Muscle of back (tissue), 11 donors: ENCODE results near the gene ELOB. TPM values are rescaled to one million over a fixed set of nuclear protein-coding genes. Genes with fewer than 3 reads are reported as not detected.

Experiments used
- DNase-seq, 3 donors: peaks; one replicate each; pipeline versions ENCODE4 v3.0.0 to v3.0.0-alpha.2; 2013
- polyA plus RNA-seq, 10 donors: library from polyadenylated mRNA; unstranded; fragments of 120-200 nt; gene quantifications; one replicate each; pipeline ENCODE4 v1.2.1, GENCODE V29; 2013; ENCODE audit not compliant: insufficient read length in 10 of 10

ELOB gene
- polyA plus RNA-seq, 10 donors, result 126 to 207 (median 146) TPM

DNA sequence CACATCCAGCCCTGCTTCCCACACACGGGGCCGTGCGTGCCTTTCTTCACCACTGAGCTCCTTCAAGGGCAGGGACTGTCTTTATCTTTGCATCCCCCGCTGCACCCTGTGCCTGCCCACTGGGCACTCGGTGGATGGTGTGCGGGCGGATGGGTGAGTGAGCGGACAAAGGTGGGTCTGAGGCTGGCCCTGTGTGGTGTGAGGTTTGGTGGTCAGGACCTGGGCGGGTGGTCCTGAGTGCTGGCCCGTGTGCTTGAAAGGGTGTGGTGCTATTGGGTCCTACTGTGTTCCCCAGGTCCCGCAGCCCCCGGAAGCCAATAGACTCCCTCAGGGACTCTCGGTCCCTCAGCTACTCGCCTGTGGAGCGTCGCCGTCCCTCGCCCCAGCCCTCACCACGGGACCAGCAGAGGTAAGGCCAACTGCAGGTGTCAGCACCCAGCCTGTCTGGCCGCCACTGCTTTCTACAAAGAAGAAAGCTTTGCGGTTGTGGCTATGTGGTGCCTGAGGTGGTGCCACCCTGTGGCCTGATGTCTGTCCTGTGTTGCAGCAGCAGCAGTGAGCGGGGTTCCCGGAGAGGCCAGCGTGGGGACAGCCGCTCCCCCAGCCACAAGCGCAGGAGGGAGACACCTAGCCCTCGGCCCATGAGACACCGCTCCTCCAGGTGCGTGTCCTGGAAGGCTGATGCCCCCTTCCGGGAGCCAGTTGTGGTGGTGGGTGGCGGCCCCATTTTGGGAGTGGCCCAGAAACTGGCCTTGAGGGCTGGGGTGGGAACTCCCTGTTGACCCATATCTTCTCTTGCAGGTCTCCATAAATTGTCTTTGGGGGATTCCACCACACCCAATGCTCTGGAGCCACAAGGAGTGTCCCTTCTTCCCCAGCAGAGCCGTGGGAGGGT, 6.8 kb downstream of the ELOB start:
- DNase-seq, result no peak

DNA sequence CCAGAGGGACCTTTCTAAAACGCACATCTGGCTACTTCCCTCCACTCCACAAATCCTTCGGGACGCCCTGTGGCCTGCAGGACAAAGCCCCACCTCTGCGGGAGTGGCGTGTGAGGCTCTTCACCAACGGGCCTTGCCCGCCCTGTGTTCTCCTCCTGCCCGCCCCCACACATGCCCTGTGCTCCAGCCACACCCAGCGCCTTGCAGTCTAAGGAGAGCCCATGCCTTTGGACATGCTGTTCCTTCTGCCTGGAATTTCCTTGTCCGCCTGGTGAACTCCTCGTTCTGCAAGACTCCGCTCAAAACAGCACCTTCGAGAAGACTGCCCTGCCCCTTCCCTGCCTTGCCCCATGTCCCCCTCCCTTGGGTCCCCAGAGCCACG, 7.4 kb downstream of the ELOB start:
- DNase-seq, result no peak

DNA sequence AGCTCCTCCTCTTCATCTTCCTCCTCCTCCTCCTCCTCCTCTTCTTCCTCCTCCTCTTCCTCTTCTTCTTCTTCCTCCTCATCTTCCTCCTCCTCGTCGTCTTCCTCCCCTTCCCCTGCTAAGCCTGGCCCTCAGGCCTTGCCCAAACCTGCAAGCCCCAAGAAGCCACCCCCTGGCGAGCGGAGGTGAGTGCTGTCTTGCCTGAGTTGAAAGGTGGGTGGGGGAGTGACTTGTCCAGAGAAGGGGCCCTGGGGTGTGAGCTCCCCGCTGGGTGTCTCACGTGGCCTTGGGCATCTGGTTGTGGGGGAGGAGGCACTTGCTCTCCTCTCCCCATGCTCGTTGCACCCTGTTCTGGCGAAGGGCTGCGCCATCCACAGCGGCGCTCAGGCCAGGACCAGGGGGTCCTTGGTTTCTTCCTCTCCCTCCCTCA, 8.0 kb downstream of the ELOB start:
- DNase-seq, result no peak

DNA sequence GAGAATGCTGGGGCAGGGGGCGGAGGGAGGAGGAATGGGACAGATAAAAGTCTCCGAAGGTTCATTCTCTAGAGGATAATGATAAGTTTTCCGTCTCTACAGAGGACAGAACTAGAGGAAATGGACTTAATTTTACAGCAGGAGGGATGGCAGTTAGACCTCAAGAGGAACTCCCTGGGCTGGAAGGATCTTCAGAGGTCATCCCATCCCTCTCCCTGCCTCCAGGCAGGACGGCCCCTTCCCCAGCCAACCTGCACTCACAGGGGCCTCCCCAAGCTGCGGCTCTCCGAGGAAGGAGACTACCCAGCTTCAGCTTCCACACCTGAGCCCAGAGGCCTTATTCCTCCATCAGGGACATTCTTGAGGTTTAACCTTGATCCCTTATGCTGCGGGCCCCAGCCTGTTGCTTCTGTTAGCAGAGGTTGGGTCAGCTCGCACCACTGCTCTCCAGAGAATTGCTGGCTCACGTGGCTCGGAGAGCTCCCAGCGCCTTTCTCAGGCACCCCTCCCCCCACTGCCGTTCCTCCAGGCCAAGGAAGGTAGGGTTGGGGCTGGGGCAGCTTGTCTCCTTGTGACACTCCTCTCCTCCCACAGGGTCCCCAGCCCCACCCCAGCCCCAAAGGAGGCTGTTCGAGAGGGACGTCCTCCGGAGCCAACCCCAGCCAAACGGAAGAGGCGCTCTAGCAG, 8.5 kb downstream of the ELOB start:
- DNase-seq, result no peak

DNA sequence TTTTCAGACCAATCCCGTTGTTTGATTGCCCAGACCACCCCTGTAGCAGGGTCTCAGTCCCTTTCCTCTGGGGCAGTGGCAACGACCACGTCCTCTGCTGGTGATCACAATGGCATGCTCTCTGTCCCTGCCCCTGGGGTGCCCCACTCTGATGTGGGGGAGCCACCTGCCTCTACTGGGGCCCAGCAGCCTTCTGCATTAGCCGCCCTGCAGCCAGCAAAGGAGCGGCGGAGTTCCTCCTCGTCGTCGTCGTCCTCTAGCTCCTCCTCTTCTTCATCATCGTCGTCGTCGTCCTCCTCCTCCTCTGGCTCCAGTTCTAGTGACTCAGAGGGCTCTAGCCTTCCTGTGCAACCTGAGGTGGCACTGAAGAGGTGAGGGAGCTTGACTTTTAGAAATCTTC, 9.2 kb downstream of the ELOB start:
- no peak for DNase-seq

DNA sequence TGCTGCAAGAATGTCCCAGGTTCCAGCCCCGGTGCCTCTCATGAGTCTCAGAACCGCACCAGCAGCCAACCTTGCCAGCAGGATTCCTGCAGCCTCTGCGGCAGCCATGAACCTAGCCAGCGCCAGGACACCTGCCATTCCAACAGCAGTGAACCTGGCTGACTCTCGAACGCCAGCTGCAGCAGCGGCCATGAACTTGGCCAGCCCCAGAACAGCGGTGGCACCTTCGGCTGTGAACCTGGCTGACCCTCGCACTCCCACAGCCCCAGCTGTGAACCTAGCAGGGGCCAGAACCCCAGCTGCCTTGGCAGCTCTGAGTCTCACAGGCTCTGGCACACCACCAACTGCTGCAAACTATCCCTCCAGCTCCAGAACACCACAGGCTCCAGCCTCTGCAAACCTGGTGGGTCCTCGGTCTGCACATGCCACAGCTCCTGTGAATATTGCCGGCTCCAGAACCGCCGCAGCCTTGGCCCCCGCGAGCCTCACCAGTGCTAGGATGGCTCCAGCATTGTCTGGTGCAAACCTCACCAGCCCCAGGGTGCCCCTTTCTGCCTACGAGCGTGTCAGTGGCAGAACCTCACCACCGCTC, 9.8 kb downstream of the ELOB start:
- peak in 2 of 3 donors; percentile 34 for DNase-seq

DNA sequence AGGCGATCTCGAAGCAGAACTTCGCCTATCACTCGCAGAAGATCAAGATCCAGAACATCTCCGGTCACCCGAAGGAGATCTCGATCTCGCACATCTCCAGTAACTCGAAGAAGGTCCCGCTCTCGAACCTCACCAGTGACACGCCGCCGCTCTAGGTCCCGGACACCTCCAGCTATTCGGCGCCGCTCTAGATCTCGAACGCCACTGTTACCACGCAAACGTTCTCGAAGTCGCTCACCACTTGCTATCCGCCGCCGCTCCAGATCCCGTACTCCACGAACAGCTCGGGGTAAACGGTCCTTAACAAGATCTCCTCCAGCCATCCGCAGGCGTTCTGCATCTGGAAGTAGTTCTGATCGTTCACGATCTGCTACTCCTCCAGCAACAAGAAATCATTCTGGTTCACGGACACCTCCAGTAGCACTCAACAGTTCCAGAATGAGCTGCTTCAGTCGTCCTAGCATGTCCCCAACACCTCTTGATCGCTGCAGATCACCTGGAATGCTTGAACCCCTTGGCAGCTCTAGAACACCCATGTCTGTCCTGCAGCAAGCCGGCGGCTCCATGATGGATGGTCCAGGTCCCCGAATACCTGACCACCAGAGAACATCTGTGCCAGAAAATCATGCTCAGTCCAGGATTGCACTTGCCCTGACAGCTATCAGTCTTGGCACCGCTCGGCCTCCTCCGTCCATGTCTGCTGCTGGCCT, 10.5 kb downstream of the ELOB start:
- DNase-seq, result no peak

- no peak for DNase-seq
These were observed 11.3 kb downstream of the ELOB start for GRCh38 chr16:2765462-2766404.

- no peak for DNase-seq
These were observed 12.4 kb downstream of the ELOB start for GRCh38 chr16:2764718-2765117.

GRCh38 chr16:2763173-2763572, 13.9 kb downstream of the ELOB start:
- DNase-seq, result no peak

- no peak for DNase-seq
These were observed 14.4 kb downstream of the ELOB start for GRCh38 chr16:2762711-2763110.

- no peak for DNase-seq
These were observed 15.0 kb downstream of the ELOB start for GRCh38 chr16:2761886-2762583.

DNA sequence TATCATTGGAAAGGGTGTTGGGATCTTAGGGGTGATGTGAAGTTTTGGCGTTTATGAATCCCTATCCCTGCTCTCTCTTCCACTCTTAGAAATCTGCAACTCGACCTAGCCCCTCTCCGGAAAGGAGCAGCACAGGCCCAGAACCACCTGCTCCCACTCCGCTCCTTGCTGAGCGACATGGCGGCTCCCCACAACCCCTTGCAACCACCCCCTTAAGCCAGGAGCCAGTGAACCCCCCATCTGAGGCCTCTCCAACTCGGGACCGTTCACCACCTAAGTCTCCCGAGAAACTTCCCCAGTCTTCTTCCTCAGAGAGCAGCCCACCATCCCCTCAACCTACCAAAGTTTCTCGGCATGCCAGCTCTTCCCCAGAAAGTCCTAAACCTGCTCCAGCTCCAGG, 15.6 kb downstream of the ELOB start:
- no peak for DNase-seq

- DNase-seq, result no peak
These were observed 19.7 kb downstream of the ELOB start for GRCh38 chr16:2757344-2757743.

DNA sequence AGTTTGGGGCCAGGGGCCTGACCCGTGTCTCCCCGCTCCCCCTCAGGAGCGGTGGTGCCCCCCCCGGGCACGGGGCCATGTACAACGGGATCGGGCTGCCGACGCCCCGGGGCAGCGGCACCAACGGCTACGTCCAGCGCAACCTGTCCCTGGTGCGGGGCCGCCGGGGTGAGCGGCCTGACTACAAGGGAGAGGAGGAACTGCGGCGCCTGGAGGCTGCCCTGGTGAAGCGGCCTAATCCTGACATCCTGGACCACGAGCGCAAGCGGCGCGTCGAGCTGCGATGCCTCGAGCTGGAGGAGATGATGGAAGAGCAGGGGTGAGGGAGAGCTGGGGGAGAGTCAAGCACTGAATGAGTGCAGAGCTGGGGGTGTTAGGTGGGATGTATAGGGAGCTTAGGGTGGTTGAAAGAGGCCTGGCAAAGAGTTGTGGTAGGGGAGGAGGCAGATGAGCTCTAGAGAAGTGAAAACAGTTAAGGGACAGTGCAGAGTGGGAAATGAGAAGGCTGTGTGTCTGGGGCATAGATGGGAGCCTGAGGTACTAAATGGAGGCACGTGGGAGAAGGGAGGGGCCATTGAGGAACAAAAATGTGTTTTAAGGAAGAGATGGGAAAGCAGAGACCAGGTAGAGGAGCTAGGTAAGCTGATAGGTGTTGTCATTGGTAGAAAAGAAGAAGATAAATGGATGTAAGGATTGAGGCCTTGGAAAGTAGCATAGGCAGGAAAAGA, 20.6 kb downstream of the ELOB start:
- DNase-seq, result no peak

- DNase-seq, result no peak
These were observed 21.9 kb downstream of the ELOB start for GRCh38 chr16:2755158-2755557.

GRCh38 chr16:2753733-2754020, 23.4 kb downstream of the ELOB start:
- DNase-seq, result no peak

DNA sequence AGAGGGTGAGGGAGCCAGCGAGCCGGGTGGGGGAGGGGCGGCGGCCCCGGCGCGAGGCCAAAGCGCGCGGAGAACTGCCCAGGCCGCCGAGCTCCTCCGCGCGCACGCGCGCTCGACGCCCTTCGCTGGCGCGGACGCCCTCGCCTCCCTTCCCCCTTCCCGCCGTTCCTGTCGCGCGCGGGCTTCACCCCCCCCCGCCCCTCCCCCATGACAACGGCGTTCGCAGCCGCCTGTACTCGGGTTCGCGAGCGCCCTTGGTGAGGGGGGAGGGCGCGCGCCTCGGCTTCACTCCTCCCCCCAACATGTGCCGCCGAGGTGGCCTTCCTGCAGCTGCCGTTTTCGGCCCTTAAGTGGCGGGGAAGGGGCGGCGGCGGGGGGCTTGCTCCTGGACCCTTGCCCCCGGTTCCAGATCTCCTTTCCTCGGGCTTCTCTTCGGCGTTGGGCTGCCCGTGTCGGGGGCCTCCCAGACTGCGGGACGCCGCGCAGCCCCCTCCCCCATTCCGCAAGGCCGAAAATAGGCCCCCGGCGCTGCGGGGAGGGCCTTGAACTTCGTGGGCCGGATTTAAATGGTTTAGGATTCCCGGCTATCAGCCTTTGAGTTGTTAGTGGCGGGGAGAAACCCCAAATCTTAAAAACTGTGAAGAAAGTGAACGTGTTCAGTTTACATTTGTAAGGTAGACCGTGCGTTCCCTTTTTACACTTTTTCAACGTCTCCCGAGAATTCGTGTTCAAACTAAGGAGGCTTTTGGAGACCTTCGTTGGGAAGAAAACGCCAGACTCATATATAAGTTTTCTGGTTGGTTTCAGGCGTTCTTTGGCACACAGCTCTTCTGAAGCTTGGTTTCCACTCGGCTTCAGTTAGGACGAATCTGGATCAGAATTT, 24.0 kb downstream of the ELOB start:
- DNase-seq, result peak; percentile 58 to 92 (median 82)
